Spleen (tissue), 13 donors: ENCODE data around the gene CCNJL. TPM values are rescaled to one million over a fixed set of nuclear protein-coding genes. Genes with fewer than 3 reads are reported as not detected.
A peak's percentile ranks its signal among the peaks of the same experiment; 100 is the strongest.

Experiments
- DNase-seq: peaks from one replicate; pipeline ENCODE4 v3.0.0-alpha.2; 2020
- H3K27ac ChIP-seq, 8 donors: fragments of 200-600 bp; sonication (generic) in 7 of 8; 1 replicate in 4 of 8; 2 replicates in 4 of 8; pipeline versions ENCODE4 v1.5.0 to v1.8.0; 2016 to 2021; ENCODE audit warnings: inconsistent platforms in 4 of 8, mild to moderate bottlenecking in 4 of 8, moderate library complexity in 1 of 8
- H3K27me3 ChIP-seq, 7 donors: fragments of 200-600 bp; sonication (generic) in 6 of 7; replicated peaks in 1 of 7; 1 replicate in 4 of 7; 2 replicates in 3 of 7; pipeline versions ENCODE4 v1.5.0 to v1.8.0; 2016 to 2021; ENCODE audit warnings: inconsistent platforms in 3 of 7, mild to moderate bottlenecking in 1 of 7
- H3K36me3 ChIP-seq, 6 donors: fragments of 200-600 bp; sonication (generic) in 5 of 6; 1 replicate in 4 of 6; 2 replicates in 2 of 6; pipeline versions ENCODE4 v1.5.0 to v1.8.0; 2016 to 2021; ENCODE audit warnings: inconsistent platforms in 2 of 6
- H3K4me1 ChIP-seq, 6 donors: fragments of 200-600 bp; sonication (generic) in 5 of 6; 1 replicate in 3 of 6; 2 replicates in 3 of 6; pipeline versions ENCODE4 v1.5.0 to v1.8.0; 2016 to 2021; ENCODE audit warnings: inconsistent platforms in 3 of 6
- H3K4me3 ChIP-seq, 8 donors: fragments of 200-600 bp; sonication (generic) in 7 of 8; 1 replicate in 4 of 8; 2 replicates in 4 of 8; pipeline versions ENCODE4 v1.5.0 to v1.8.0; 2016 to 2021; ENCODE audit warnings: inconsistent platforms in 4 of 8, mild to moderate bottlenecking in 4 of 8, moderate library complexity in 2 of 8
- H3K9me3 ChIP-seq, 8 donors: fragments of 200-600 bp; sonication (generic) in 7 of 8; 1 replicate in 4 of 8; 2 replicates in 4 of 8; pipeline versions ENCODE4 v1.5.0 to v1.8.0; 2016 to 2021; ENCODE audit warnings: inconsistent platforms in 4 of 8
- CTCF ChIP-seq, 11 experiments: fragments of 200-600 bp in 7 of 11; fragments of 450-650 bp in 4 of 11; sonication (generic) in 4 of 11; IDR thresholded peaks in 8 of 11; conservative IDR thresholded peaks in 3 of 11; 1 replicate in 7 of 11; 2 replicates in 4 of 11; pipeline versions ENCODE4 v1.4.0 to v1.8.0; 2016 to 2021; ENCODE audit warnings: antibody characterized with exemption in 11 of 11, inconsistent platforms in 4 of 11, mild to moderate bottlenecking in 1 of 11
- POLR2A ChIP-seq, 3 donors: fragments of 450-650 bp; IDR thresholded peaks; one replicate each; pipeline ENCODE4 v1.5.1; 2017; ENCODE audit warnings: antibody characterized with exemption in 3 of 3, mild to moderate bottlenecking in 1 of 3
- POLR2AphosphoS5 ChIP-seq, 3 donors: sonication (generic); formaldehyde crosslinking; IDR thresholded peaks; one replicate each; pipeline ENCODE4 v1.5.1; 2017; ENCODE audit warnings: antibody characterized with exemption in 3 of 3
- WGBS, 5 donors: extraction: QIAGEN DNeasy Blood & Tissue Kit in 3 of 5; methylation state at CpG; one replicate each; pipeline versions ENCODE4 v1.1.5 to v1.1.7; 2013 to 2018; 5-methylcytosine and 5-hydroxymethylcytosine counted together
- intact Hi-C: fragments of 100-400 bp; cut with DNase I; formaldehyde crosslinking; loops from one replicate; pipeline ENCODE4 v1.15.0; 2023; ENCODE audit warnings: low total_unique reads
- long read RNA-seq, 2 donors: transcript quantifications; one replicate each; lab custom pipeline, GENCODE V29; 2026
- polyA plus RNA-seq, 3 donors: library from polyadenylated mRNA; stranded (reverse); fragments of 200-250 nt; gene quantifications; one replicate each; pipeline ENCODE4 v1.2.1, GENCODE V29; 2013
- total RNA-seq, 7 donors: library from RNA; depleted of rRNA in 3 of 7; stranded (reverse); fragments of >200 nt in 3 of 7; fragmentation: NEBNext Ultra II Directional in 4 of 7; extraction: Animal tissue kit (Norgen Biotek cat#: 25700) in 4 of 7; gene quantifications; one replicate each; pipeline versions ENCODE4 v1.1.0 to v1.2.1, GENCODE V29; 2016 to 2021
- donor health status: healthy with polysubstance abuse.
- donor health status: DM: no; HTN: no; CAD: no; lungs with moderate emphysema.
- donor health status: DM: no; HTN: no; CAD: no.
- donor health status: Bipolar disorder and iron deficiency.
- donor health status: healthy.
- donor health status: DM: no; HTN: no; CAD: no.
- donor health status: DM: yes; HTN: yes; CAD: no.

Gene CCNJL
- 10 to 100 TPM; 11.7 to 24.9 (median 19.3) TPM for total RNA-seq
- 1 to 10 TPM; 1.3 to 3.4 (median 1.8) TPM for polyA plus RNA-seq
- long read RNA-seq, donor 1 = 0 reads
- long read RNA-seq, donor 2, partial matches to known transcripts = 0 of 3 reads
- long read RNA-seq, donor 2, other reads (novel, unspliced or antisense) = 0 of 3 reads

- intact Hi-C loops = no loop called here
- peak within 1 kb of the TSS; percentile 51 to 80 (median 65) for H3K4me3 ChIP-seq
- TF ChIP-seq CTCF (IDR thresholded peaks at IDR 0.05 in 8 of 11, conservative IDR thresholded peaks at IDR 0.05 in 3 of 11) (no peak), POLR2AphosphoS5 (IDR thresholded peaks at IDR 0.05) (peak in 2 of 3 donors; percentile 71 to 77), POLR2A (IDR thresholded peaks at IDR 0.05) (peak in 1 of 3 donors; percentile 34)
- DNase-seq = peak; percentile 90
- peak within 1 kb of the TSS; percentile 70 to 96 (median 85) for H3K27ac ChIP-seq
- 1 to 6% (median 1%) methylated on average over 49 to 84 of the region's 84 CpGs for WGBS, 5 donors
- no peaks in the 10 kb centered on the region for H3K9me3 ChIP-seq
- peaks cover 0 to 65% (median 27%) of the 10 kb centered on the region in 6 donors for H3K4me1 ChIP-seq
- H3K27me3 ChIP-seq = peaks cover 0 to 51% (median 16%) of the 10 kb centered on the region in 7 donors
- H3K36me3 ChIP-seq = peaks cover 0 to 12% (median 0%) of the 10 kb centered on the region in 6 donors
Observed at GRCh38 chr5:160312134-160312959, at the start of gene CCNJL. Gene CCNJL, minus strand, starts transcription at chr5:160312564. Its CDS starts 641 bp downstream, at chr5:160311923.

- intact Hi-C loops = no loop called here
- no peak overlapping the region for H3K27ac ChIP-seq
- no peak overlapping the region for H3K4me3 ChIP-seq
- peaks cover 0 to 9% (median 0%) of the 10 kb centered on the region in 7 donors for H3K27me3 ChIP-seq
- TF ChIP-seq POLR2AphosphoS5 (IDR thresholded peaks at IDR 0.05) (no peak), CTCF (IDR thresholded peaks at IDR 0.05 in 8 of 11, conservative IDR thresholded peaks at IDR 0.05 in 3 of 11) (no peak), POLR2A (IDR thresholded peaks at IDR 0.05) (no peak)
- peaks cover 0 to 24% (median 10%) of the 10 kb centered on the region in 6 donors for H3K4me1 ChIP-seq
- no peak for DNase-seq
- no peaks in the 10 kb centered on the region for H3K9me3 ChIP-seq
- no peaks in the 10 kb centered on the region for H3K36me3 ChIP-seq
- WGBS, 5 donors = 75 to 95% (median 89%) methylated on average over 9 of the region's 9 CpGs
Observed at GRCh38 chr5:160361624-160362228, 49.4 kb upstream of the CCNJL start.

- Histone ChIP-seq H3K4me3 (no peak overlapping the region), H3K9me3 (no peaks in the 10 kb centered on the region), H3K27ac (peak overlapping the region in 2 of 8 donors; percentile 25 to 57), H3K27me3 (peaks cover 0 to 2% (median 0%) of the 10 kb centered on the region in 7 donors), H3K36me3 (no peaks in the 10 kb centered on the region), H3K4me1 (peaks cover 0 to 26% (median 10%) of the 10 kb centered on the region in 6 donors)
- WGBS, 5 donors = 78 to 86% (median 82%) methylated on average over 3 of the region's 3 CpGs
- intact Hi-C loops = no loop called here
- no peak for DNase-seq
- no peak for TF ChIP-seq POLR2AphosphoS5 (IDR thresholded peaks at IDR 0.05)
- TF ChIP-seq CTCF (IDR thresholded peaks at IDR 0.05 in 8 of 11, conservative IDR thresholded peaks at IDR 0.05 in 3 of 11) = no peak
- TF ChIP-seq POLR2A (IDR thresholded peaks at IDR 0.05) = no peak
Observed at GRCh38 chr5:160360310-160360709, 47.9 kb upstream of the CCNJL start.
